Stimulated activated naive B cell treated with anti-CD40 and anti-IgM and Interleukin-4, amounts not matched to agents 10 μg/mL and 1 μg/mL and 100 μg/mL, for 72 hours (primary cell): ENCODE data around the gene FRMD6.
"Not testable (repeated sequence)": the region's sequence is repeated elsewhere in the genome, so short reads cannot be mapped to it uniquely, and the experiment has no call there.

ENCODE experiments used
- ATAC-seq, 2 donors: fragments of 150-1000 bp; cut with Tn5 transposase; replicated peaks; 2 replicates each; pipeline ENCODE4 v1.10.0; 2021; ENCODE audit warnings: moderate library complexity in 1 of 2
- DNase-seq: peaks from one replicate; pipeline ENCODE4 v3.0.0; 2021
- H3K27ac Mint-ChIP-seq: one replicate; pipeline ENCODE4 v1.8.0; 2022; ENCODE audit warnings: mild to moderate bottlenecking, mixed read lengths
- H3K27me3 Mint-ChIP-seq, 2 donors: one replicate each; pipeline ENCODE4 v1.8.0; 2022; ENCODE audit warnings: mixed read lengths in 2 of 2
- H3K36me3 Mint-ChIP-seq, 2 donors: one replicate each; pipeline ENCODE4 v1.8.0; 2022; ENCODE audit warnings: mixed read lengths in 2 of 2, mild to moderate bottlenecking in 1 of 2
- H3K4me1 Mint-ChIP-seq, 2 donors: one replicate each; pipeline ENCODE4 v1.8.0; 2022; ENCODE audit warnings: mixed read lengths in 2 of 2, mild to moderate bottlenecking in 1 of 2
- H3K4me3 Mint-ChIP-seq, 2 donors: one replicate each; pipeline ENCODE4 v1.8.0; 2022; ENCODE audit warnings: mild to moderate bottlenecking in 2 of 2, mixed read lengths in 2 of 2, moderate library complexity in 1 of 2
- H3K9me3 Mint-ChIP-seq, 2 donors: one replicate each; pipeline ENCODE4 v1.8.0; 2022; ENCODE audit warnings: mixed read lengths in 2 of 2, mild to moderate bottlenecking in 1 of 2

Gene FRMD6

DNA sequence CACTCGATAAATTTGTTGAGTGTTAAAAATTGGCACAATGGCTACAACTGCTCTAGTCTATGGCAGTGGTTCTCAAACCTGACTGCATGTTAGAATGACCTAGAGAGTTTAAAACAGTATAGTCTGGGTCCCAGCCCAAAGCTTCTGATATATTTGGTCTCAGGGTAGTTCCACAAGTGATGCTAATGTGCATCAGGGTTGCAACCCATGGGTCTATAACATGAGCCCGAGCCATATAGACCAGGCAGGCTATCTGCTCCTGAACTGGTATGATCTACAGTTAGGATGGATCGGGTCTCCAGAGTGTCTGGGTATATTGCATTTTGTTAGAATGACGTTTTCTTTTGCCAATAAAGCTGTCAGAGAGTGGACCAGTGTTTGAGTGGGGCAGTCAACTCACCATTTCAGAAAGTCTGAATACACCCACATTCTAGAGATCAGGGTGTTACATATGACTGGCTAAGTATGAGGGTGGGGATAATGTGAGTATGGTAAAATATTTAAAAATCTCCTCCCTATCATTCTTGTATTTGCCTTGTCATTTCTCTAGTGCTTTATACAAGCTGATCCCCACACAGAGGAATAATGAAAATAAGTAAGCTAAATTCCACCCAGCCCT is 80.9 kb downstream of the FRMD6 start:
- ATAC-seq (no peak), DNase-seq (no peak)
- H3K27me3 Mint-ChIP-seq = peaks cover 11 to 17% of the 10 kb centered on the region in 2 donors
- no peaks in the 10 kb centered on the region for H3K36me3 Mint-ChIP-seq
- no peak overlapping the region for H3K4me3 Mint-ChIP-seq
- H3K9me3 Mint-ChIP-seq = no peaks in the 10 kb centered on the region
- H3K27ac Mint-ChIP-seq = no peak overlapping the region
- peaks cover 0 to 4% of the 10 kb centered on the region in 2 donors for H3K4me1 Mint-ChIP-seq

DNA sequence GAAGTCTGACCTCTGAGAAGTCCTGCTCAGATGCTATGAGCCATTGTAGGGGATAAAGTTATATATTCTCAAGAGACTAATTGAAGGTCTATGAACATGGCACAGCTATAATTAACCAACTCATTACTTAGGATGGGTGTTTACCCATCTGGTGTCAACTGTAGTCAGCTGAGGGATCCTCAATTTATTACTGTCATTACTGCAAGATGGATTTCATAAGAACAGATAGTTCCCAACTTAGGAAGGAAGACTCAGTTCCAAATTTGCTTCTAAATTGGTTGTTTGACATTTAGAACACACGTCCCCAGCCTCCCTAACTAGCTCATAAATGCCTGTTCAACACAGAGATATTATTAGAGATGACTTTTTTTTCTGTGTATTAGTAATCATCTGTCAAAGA is 81.4 kb downstream of the FRMD6 start:
- Mint-ChIP-seq H3K9me3 (no peaks in the 10 kb centered on the region), H3K4me3 (no peak overlapping the region), H3K36me3 (no peaks in the 10 kb centered on the region), H3K27ac (no peak overlapping the region), H3K27me3 (peaks cover 11 to 17% of the 10 kb centered on the region in 2 donors), H3K4me1 (peaks cover 0 to 4% of the 10 kb centered on the region in 2 donors)
- DNase-seq (no peak), ATAC-seq (no peak)

DNA sequence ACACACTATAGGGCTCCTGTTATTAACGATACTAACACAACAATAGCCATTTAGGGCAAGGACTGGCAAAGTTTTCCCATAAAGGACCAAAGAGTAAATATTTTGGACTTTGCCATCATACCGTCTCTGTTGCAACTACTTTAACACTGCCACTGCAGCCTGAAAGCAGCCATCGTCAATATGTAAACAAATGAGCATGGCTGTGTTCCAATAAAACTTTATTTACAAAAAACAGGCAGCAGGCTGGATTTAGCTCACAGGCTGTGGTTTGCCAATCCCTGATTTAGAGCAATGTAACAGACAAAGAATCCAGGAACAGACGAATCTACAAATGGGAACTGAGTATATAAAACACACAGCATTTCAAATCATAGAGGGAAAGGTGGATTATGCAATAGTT is 84.1 kb downstream of the FRMD6 start:
- H3K27ac Mint-ChIP-seq = no peak overlapping the region
- H3K27me3 Mint-ChIP-seq = peaks cover 11 to 17% of the 10 kb centered on the region in 2 donors
- no peak for ATAC-seq
- H3K4me3 Mint-ChIP-seq = no peak overlapping the region
- peaks cover 0 to 9% of the 10 kb centered on the region in 2 donors for H3K4me1 Mint-ChIP-seq
- no peaks in the 10 kb centered on the region for H3K36me3 Mint-ChIP-seq
- DNase-seq = no peak
- H3K9me3 Mint-ChIP-seq = no peaks in the 10 kb centered on the region

DNA sequence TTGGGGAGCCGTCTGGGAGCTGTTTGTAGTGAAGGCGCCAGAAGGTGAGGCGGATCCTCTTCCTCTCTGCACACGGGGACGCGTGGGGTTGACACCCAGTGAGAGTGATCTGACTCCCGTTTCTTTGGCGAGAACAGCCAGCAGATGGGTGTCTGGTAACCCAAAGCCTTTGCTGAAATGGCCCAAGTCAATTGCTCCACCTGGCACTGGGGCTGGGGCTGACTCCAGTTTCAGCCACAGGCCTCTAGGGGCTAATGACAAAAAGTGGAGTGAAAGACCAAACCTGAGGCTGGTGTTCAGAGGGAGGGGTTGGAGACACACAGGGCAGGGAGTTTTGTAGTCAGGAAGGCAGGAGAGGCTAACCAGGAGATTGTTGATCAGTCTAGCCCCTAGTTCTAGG is 87.0 kb downstream of the FRMD6 start:
- H3K4me1 Mint-ChIP-seq = peaks cover 0 to 9% of the 10 kb centered on the region in 2 donors
- DNase-seq = no peak
- no peak overlapping the region for H3K4me3 Mint-ChIP-seq
- H3K27ac Mint-ChIP-seq = no peak overlapping the region
- peak; percentile 42 to 61 for ATAC-seq
- H3K36me3 Mint-ChIP-seq = no peaks in the 10 kb centered on the region
- peaks cover 6 to 16% of the 10 kb centered on the region in 2 donors for H3K27me3 Mint-ChIP-seq
- no peaks in the 10 kb centered on the region for H3K9me3 Mint-ChIP-seq

DNA sequence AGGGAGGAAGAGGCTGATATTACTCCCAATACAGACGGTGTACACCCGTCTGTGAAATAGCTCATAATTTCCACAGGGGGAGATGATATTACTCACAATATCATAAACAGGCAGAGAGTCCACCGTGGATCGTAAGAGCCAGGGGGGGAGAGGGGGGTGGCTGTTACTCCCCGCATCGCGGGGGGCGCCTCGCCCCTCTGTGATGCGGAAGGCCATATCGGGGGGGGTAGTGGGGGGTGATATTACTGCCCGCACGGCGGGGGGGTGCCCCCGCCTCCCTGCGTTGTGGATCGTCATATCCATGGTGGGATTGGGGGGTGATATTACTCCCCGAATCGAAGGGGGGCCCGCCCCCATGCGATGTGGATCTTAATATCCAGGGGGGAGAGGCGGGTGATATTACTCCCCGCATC is 91.9 kb downstream of the FRMD6 start:
- H3K36me3 Mint-ChIP-seq = no peaks in the 10 kb centered on the region
- peaks cover 0 to 9% of the 10 kb centered on the region in 2 donors for H3K4me1 Mint-ChIP-seq
- no peak for DNase-seq
- H3K9me3 Mint-ChIP-seq = peaks cover 0 to 5% of the 10 kb centered on the region in 2 donors
- H3K4me3 Mint-ChIP-seq = no peak overlapping the region
- H3K27ac Mint-ChIP-seq = no peak overlapping the region
- peak in 1 of 2 donors; percentile 16 for ATAC-seq
- H3K27me3 Mint-ChIP-seq = peaks cover 0 to 20% of the 10 kb centered on the region in 2 donors

DNA sequence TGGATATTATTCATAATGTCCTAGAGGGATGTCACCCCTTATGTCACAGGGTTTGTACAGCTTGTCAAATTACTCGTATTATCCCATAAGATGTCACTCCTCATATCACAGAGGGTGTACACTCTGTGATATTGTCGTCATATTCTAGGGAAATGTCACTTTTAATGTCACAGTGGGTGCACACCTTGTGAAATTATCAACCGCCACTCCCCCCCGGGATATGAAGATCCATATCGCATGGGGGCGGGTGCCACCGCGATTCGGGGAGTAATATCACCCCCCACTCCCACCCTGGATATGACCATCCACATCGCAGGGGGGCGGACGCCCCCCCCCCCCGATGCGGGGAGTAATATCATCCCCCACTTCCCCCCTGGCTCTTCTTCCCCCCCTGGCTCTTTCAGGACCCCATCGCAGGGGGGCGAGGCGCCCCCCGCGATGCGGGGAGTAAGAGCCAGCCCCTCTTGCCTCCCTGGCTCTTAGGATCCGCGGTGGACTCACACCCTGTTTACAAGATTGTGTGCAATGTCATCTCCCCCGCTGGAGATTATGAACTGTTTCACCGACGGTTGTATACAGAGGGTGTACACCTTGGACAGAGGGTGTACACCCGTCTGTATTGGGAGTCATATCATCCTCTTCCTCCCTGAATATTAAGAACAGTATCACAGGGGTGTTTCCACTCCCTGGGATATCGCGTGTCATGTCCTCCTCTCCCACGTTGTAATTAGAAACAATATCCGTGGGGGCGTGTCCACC is 92.8 kb downstream of the FRMD6 start:
- H3K4me3 Mint-ChIP-seq = no peak overlapping the region
- peaks cover 0 to 23% of the 10 kb centered on the region in 2 donors for H3K27me3 Mint-ChIP-seq
- peaks cover 0 to 5% of the 10 kb centered on the region in 2 donors for H3K9me3 Mint-ChIP-seq
- no peak for ATAC-seq
- H3K36me3 Mint-ChIP-seq = no peaks in the 10 kb centered on the region
- DNase-seq = no peak
- H3K4me1 Mint-ChIP-seq = peaks cover 0 to 5% of the 10 kb centered on the region in 2 donors
- H3K27ac Mint-ChIP-seq = no peak overlapping the region

DNA sequence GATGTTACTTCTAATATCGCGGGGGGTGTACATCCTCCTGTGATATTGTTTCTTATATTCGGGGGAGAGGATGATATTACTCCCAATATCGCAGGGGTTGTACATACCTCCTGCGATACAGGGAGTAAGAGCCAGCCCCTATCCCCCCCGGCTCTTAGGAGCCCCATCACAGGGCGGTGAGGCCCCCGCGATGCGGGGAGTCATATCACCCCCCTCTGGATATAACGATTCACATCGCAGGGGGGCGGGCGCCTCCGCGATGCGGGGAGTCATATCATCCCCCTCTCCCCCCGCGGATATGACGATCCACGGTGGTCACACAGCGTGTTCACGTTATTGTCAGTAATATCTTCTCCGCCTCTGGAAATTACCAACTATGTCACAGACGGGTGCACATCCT is 95.1 kb downstream of the FRMD6 start:
- DNase-seq, ATAC-seq, H3K4me3 Mint-ChIP-seq, H3K27ac Mint-ChIP-seq, H3K36me3 Mint-ChIP-seq, H3K4me1 Mint-ChIP-seq, H3K9me3 Mint-ChIP-seq: not testable (repeated sequence)
- peaks cover 6 to 19% of the 10 kb centered on the region in 2 donors for H3K27me3 Mint-ChIP-seq

DNA sequence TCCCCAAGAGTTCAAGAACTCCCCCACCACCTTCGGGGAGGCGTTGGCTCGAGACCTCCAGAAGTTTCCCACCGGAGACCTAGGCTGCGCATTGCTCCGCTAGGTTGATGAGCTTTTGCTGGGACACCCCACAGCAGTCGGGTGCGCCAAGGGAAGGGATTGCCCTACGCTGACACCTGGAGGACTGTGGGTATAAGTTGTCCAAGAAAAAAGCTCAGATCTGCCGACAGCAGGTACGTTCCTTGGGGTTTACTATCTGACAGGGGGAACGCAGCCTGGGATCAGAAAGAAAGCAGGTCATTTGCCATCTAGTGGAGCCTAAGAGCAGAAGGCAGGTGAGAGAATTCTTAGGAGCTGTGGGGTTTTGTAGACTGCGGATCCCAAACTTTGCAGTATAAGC is 98.8 kb downstream of the FRMD6 start:
- Mint-ChIP-seq H3K9me3 (no peaks in the 10 kb centered on the region), H3K27me3 (peaks cover 12 to 22% of the 10 kb centered on the region in 2 donors), H3K27ac (no peak overlapping the region), H3K4me3 (no peak overlapping the region), H3K36me3 (no peaks in the 10 kb centered on the region), H3K4me1 (no peaks in the 10 kb centered on the region)
- DNase-seq (no peak), ATAC-seq (no peak)

DNA sequence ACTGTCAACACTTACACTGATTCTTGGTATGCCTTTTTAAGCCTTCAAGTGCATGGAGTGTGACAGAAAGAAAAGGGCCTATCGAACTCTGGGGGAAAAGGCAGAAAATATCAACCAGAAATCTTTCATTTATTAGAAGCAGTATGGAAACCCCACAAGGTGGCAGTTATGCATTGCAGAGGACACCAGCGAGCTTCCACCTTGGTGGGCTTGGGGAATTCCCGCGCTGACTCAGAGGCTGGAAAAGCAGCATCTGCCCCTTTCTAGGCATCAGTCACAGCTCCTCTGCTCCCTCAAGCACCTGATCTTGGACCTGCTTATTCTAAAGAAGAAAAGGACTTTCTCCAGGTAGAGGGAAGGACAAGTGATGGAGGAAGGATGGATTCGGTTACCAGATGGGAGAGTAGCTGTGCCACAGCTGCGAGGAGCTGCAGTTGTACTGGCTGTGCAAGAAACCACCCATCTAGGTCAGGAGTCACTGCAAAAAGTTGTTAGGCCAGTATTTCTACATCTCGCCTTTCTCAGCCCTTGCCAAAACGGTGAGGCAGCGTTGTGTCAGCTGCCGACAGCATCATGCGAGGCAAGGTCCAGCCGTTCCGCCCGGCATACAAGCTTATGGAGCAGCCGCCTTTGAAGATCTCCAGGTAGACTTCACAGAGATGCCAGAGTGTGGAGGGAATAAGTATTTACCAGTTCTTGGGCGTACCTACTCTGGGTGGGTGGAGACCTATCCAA is 100.1 kb downstream of the FRMD6 start:
- peaks cover 12 to 22% of the 10 kb centered on the region in 2 donors for H3K27me3 Mint-ChIP-seq
- not testable (repeated sequence) for H3K4me1 Mint-ChIP-seq, ATAC-seq, H3K27ac Mint-ChIP-seq, DNase-seq, H3K4me3 Mint-ChIP-seq, H3K9me3 Mint-ChIP-seq, H3K36me3 Mint-ChIP-seq

DNA sequence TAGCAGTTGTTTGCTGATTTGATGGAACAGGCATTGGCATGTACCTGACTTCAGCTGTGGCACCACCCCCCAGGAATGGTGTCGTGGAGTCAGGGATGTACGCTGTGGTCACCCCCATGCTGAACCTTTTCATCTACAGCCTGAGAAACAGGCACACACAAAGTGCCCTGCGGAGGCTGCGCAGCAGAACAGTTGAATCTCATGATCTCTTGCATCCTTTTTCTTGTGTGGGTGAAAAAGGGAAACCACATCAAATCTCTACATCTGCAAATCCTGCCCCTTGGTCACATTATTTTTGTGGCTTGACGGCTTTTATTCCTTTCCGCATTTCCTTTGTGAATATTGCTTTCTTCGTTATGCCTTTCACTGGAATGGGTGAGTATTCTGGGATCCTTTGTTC is 106.0 kb downstream of the FRMD6 start:
- H3K4me1 Mint-ChIP-seq, H3K9me3 Mint-ChIP-seq, DNase-seq, ATAC-seq, H3K4me3 Mint-ChIP-seq, H3K36me3 Mint-ChIP-seq, H3K27ac Mint-ChIP-seq: not testable (repeated sequence)
- peaks cover 15 to 17% of the 10 kb centered on the region in 2 donors for H3K27me3 Mint-ChIP-seq

DNA sequence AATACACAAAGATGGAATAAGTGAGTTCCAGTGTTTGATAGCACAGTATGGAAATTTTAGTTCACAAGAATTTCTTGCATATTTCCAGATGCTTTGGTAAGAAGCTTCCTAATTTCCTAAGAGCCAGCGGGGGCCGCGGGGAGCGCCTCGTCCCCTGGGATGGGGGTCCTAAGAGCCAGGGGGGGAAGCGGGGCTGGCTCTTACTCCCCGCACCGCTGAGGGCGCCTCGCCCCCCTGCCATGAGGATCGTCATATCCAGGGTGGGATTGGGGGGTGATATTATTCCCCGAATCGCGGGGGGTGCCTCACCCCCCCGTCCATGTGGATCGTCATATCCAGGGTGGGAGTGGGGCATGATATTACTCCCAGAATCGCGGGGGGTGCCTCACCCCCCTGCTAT is 108.2 kb downstream of the FRMD6 start:
- Mint-ChIP-seq H3K36me3 (no peaks in the 10 kb centered on the region), H3K9me3 (no peaks in the 10 kb centered on the region), H3K4me1 (no peaks in the 10 kb centered on the region), H3K27me3 (peaks cover 10 to 13% of the 10 kb centered on the region in 2 donors), H3K4me3 (no peak overlapping the region), H3K27ac (no peak overlapping the region)
- ATAC-seq (no peak), DNase-seq (no peak)

DNA sequence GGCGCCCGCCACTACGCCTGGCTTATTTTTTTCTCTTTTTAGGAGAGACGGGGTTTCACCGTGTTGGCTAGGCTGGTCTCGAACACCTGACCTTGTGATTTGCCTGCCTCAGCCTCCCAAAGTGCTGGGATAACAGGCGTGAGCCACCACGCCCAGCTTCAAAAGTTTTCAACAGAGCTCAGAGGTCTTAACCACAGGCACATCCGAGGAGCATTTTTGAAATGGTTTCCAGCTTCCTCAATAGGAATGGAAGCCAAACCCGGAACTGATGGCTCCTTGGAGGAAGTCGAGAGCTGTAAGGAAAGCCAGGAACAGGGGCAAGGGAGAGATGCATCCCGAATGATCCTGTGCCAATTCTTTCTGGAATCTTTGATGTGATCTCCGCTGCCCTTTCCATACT is 114.0 kb downstream of the FRMD6 start:
- H3K4me1 Mint-ChIP-seq, H3K9me3 Mint-ChIP-seq, DNase-seq, ATAC-seq, H3K27ac Mint-ChIP-seq, H3K36me3 Mint-ChIP-seq, H3K4me3 Mint-ChIP-seq: not testable (repeated sequence)
- H3K27me3 Mint-ChIP-seq = peaks cover 27 to 41% of the 10 kb centered on the region in 2 donors

DNA sequence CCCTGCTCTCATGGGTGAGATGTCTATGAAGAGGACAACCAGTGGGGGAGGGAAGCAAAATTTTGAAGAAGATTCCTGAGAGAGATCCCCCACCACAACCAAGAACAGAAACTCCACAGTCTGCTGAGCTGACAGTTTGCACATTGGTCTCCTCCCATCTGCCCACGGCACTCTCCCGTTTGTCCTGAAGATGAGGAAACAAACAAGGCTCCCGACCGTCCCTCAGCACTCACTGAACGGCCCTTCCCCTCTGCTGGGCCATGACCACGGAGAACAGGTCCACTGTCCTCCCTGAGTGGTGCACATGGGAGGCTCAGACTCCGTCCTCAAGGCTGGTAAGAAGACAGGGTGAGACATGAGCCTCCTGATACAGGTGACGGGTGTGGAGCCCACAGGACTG is 114.9 kb downstream of the FRMD6 start:
- DNase-seq, H3K36me3 Mint-ChIP-seq, H3K4me1 Mint-ChIP-seq, ATAC-seq, H3K4me3 Mint-ChIP-seq, H3K27ac Mint-ChIP-seq, H3K9me3 Mint-ChIP-seq: not testable (repeated sequence)
- H3K27me3 Mint-ChIP-seq = peaks cover 27 to 41% of the 10 kb centered on the region in 2 donors

DNA sequence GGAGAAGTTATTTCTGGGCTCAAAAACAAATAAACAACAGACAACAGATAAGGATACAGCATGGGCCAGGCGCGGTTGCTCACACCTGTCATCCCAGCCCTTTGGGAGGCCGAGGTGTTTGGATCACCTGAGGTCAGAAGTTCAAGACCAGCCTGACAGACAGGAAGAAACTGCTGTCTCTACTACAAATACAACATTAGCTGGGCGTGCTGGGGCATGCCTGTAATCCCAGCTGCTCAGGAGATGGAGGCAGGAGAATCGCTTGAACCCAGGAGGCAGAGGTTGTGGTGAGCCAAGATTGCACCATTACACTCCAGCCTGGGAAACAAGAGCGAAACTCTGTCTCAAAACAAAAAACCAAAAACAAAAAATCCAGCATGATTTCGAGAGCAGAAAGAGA is 117.6 kb downstream of the FRMD6 start:
- not testable (repeated sequence) for H3K4me1 Mint-ChIP-seq, DNase-seq, H3K27ac Mint-ChIP-seq, H3K4me3 Mint-ChIP-seq, H3K36me3 Mint-ChIP-seq, ATAC-seq, H3K9me3 Mint-ChIP-seq
- H3K27me3 Mint-ChIP-seq = peaks cover 23 to 35% of the 10 kb centered on the region in 2 donors
